Lower leg skin (tissue), 3 donors: ENCODE results near the gene PEAK1.

Source experiments
- CTCF ChIP-seq, 3 donors: fragments of 450-650 bp; IDR thresholded peaks; one replicate each; pipeline ENCODE4 v1.5.1; 2016; ENCODE audit warnings: antibody characterized with exemption in 3 of 3, mild to moderate bottlenecking in 3 of 3, moderate library complexity in 2 of 3
- POLR2A ChIP-seq, 2 donors: fragments of 450-650 bp; IDR thresholded peaks; one replicate each; pipeline ENCODE4 v1.6.1; 2016 to 2017; ENCODE audit warnings: antibody characterized with exemption in 2 of 2, mild to moderate bottlenecking in 1 of 2, moderate library complexity in 1 of 2

GRCh38 chr15:77285057-77285997 is 134.6 kb downstream of the PEAK1 start:
- TF ChIP-seq CTCF (IDR thresholded peaks at IDR 0.05): no peak
- no peak for TF ChIP-seq POLR2A (IDR thresholded peaks at IDR 0.05)
